Pancreas (tissue), 10 donors: ENCODE measurements around the gene CHST4. TPM values are rescaled to one million over a fixed set of nuclear protein-coding genes. Genes with fewer than 3 reads are reported as not detected.

ENCODE experiments used
- ATAC-seq, 4 donors: fragments of 200-7000 bp; cut with Tn5 transposase; one replicate each; pipeline versions ENCODE4 v1.8.0 to v1.9.1; 2020; ENCODE audit warnings: mild to moderate bottlenecking in 4 of 4, moderate library complexity in 4 of 4
- DNase-seq, 6 donors: peaks; one replicate each; pipeline ENCODE4 v3.0.0-alpha.2; 2020
- FAIRE-seq: peaks from 2 replicates; lab custom pipeline; 2012; peaks lifted over from hg19 to GRCh38; lab: Jason Lieb, UNC
- H3K27ac ChIP-seq, 4 donors: fragments of 200-600 bp; sonication (generic); 1 replicate in 3 of 4; 2 replicates in 1 of 4; pipeline versions ENCODE4 v1.5.0 to v1.8.0; 2020
- H3K27me3 ChIP-seq, 4 donors: fragments of 200-600 bp; one replicate each; pipeline ENCODE4 v1.8.0; 2021
- H3K36me3 ChIP-seq, 3 donors: fragments of 200-600 bp; sonication (generic) in 1 of 3; one replicate each; pipeline versions ENCODE4 v1.5.0 to v1.8.0; 2020 to 2021
- H3K4me1 ChIP-seq, 3 donors: fragments of 200-600 bp; one replicate each; pipeline ENCODE4 v1.8.0; 2021
- H3K4me3 ChIP-seq, 4 donors: fragments of 200-600 bp; sonication (generic) in 2 of 4; one replicate each; pipeline versions ENCODE4 v1.5.0 to v1.8.0; 2020 to 2021
- H3K9me3 ChIP-seq, 4 donors: fragments of 200-600 bp; one replicate each; pipeline ENCODE4 v1.8.0; 2021
- CTCF ChIP-seq, 4 donors: fragments of 200-600 bp; sonication (generic) in 3 of 4; IDR thresholded peaks; one replicate each; pipeline versions ENCODE4 v1.5.0 to v1.8.0; 2021; ENCODE audit warnings: antibody characterized with exemption in 4 of 4
- WGBS, 2 donors: extraction: QIAGEN DNeasy Blood & Tissue Kit; methylation state at CpG; one replicate each; pipeline ENCODE4 v1.1.7; 2013; 5-methylcytosine and 5-hydroxymethylcytosine counted together
- intact Hi-C, 3 donors: fragments of 100-400 bp; cut with DNase I; formaldehyde crosslinking; loops; one replicate each; pipeline versions ENCODE4 v1.11.1 to v1.14.2; 2022
- polyA plus RNA-seq, 2 donors: library from polyadenylated mRNA; stranded (reverse); fragments of 200-250 nt; gene quantifications; one replicate each; pipeline ENCODE4 v1.2.3, GENCODE V29; 2013
- total RNA-seq, 6 donors: library from RNA; stranded (reverse); fragmentation: NEBNext Ultra II Directional in 4 of 6; extraction: Animal tissue kit (Norgen Biotek cat#: 25700) in 4 of 6; gene quantifications; one replicate each; pipeline versions ENCODE4 v1.2.1 to v1.2.4, GENCODE V29; 2021 to 2023
- donor health status: healthy with polysubstance abuse.
- donor health status: DM: no; HTN: no; CAD: no; lungs with moderate emphysema.
- donor health status: DM: no; HTN: no; CAD: no.
- donor health status: control.
- donor health status: control.
- donor health status: Bipolar disorder and iron deficiency.
- donor health status: DM: yes; HTN: yes; CAD: no.
- donor health status: DM: no; HTN: no; CAD: no.
- donor health status: DM: no; HTN: no; CAD: no.
- donor health status: DM: yes; HTN: yes; CAD: no.

CHST4 gene
- total and polyA plus RNA-seq, 8 donors = 2.6 to 17.2 (median 6.1) TPM

- FAIRE-seq (no peak), ATAC-seq (no peak), DNase-seq (no peak)
- Histone ChIP-seq H3K36me3 (no peaks in the 10 kb centered on the region), H3K4me3 (no peak overlapping the region), H3K27me3 (no peaks in the 10 kb centered on the region), H3K9me3 (no peaks in the 10 kb centered on the region), H3K4me1 (no peaks in the 10 kb centered on the region), H3K27ac (peak overlapping the region; percentile 18 to 52 (median 30))
- 55 to 57% methylated on average over 7 of the region's 7 CpGs for WGBS, 2 donors
- intact Hi-C loops = no loop called here
- TF ChIP-seq CTCF (IDR thresholded peaks at IDR 0.05) = no peak
Observed at GRCh38 chr16:71514476-71514875, 11.8 kb upstream of the CHST4 start.

GRCh38 chr16:71515026-71515425, 11.2 kb upstream of the CHST4 start:
- H3K27ac ChIP-seq = peak overlapping the region in 3 of 4 donors; percentile 22 to 52 (median 39)
- H3K27me3 ChIP-seq = no peaks in the 10 kb centered on the region
- no peak for FAIRE-seq
- H3K4me3 ChIP-seq = no peak overlapping the region
- intact Hi-C loops = no loop called here
- no peaks in the 10 kb centered on the region for H3K4me1 ChIP-seq
- peak in 3 of 6 donors; percentile 55 to 62 (median 58) for DNase-seq
- H3K9me3 ChIP-seq = no peaks in the 10 kb centered on the region
- no peaks in the 10 kb centered on the region for H3K36me3 ChIP-seq
- peak; percentile 75 to 90 (median 84) for ATAC-seq
- 26 to 44% methylated on average over 3 of the region's 3 CpGs for WGBS, 2 donors
- TF ChIP-seq CTCF (IDR thresholded peaks at IDR 0.05) = no peak

GRCh38 chr16:71520550-71520949, 5.7 kb upstream of the CHST4 start:
- no peak for FAIRE-seq
- H3K27me3 ChIP-seq = no peaks in the 10 kb centered on the region
- WGBS, 2 donors = 74 to 81% methylated on average over 3 of the region's 3 CpGs
- DNase-seq = no peak
- no peaks in the 10 kb centered on the region for H3K36me3 ChIP-seq
- intact Hi-C loops = no loop called here
- no peak for TF ChIP-seq CTCF (IDR thresholded peaks at IDR 0.05)
- ATAC-seq = no peak
- no peak overlapping the region for H3K4me3 ChIP-seq
- no peaks in the 10 kb centered on the region for H3K4me1 ChIP-seq
- H3K27ac ChIP-seq = no peak overlapping the region
- no peaks in the 10 kb centered on the region for H3K9me3 ChIP-seq

- peak in 1 of 4 donors; percentile 47 for ATAC-seq
- FAIRE-seq = no peak
- no peaks in the 10 kb centered on the region for H3K4me1 ChIP-seq
- H3K36me3 ChIP-seq = no peaks in the 10 kb centered on the region
- WGBS, 2 donors = 48 to 52% methylated on average over 16 of the region's 16 CpGs
- H3K4me3 ChIP-seq = no peak overlapping the region
- TF ChIP-seq CTCF (IDR thresholded peaks at IDR 0.05) = no peak
- no peak for DNase-seq
- no peaks in the 10 kb centered on the region for H3K27me3 ChIP-seq
- peak overlapping the region in 2 of 4 donors; percentile 14 to 25 for H3K27ac ChIP-seq
- no peaks in the 10 kb centered on the region for H3K9me3 ChIP-seq
- intact Hi-C loops = no loop called here
Observed at GRCh38 chr16:71524566-71525553, 1.4 kb upstream of the CHST4 start.

GRCh38 chr16:71528257-71528656, 2.0 kb downstream of the CHST4 start:
- H3K27me3 ChIP-seq = no peaks in the 10 kb centered on the region
- ATAC-seq (no peak), DNase-seq (no peak), FAIRE-seq (no peak)
- H3K27ac ChIP-seq = no peak overlapping the region
- peak overlapping the region in 1 of 4 donors; percentile 10 for H3K4me3 ChIP-seq
- 78 to 81% methylated on average over 1 of the region's 1 CpG for WGBS, 2 donors
- H3K36me3 ChIP-seq = no peaks in the 10 kb centered on the region
- TF ChIP-seq CTCF (IDR thresholded peaks at IDR 0.05) = no peak
- no peaks in the 10 kb centered on the region for H3K9me3 ChIP-seq
- intact Hi-C loops = no loop called here
- no peaks in the 10 kb centered on the region for H3K4me1 ChIP-seq
